Calu3 (cell line): ENCODE measurements around the gene COQ3. TPM values are rescaled to one million over a fixed set of nuclear protein-coding genes. Genes with fewer than 3 reads are reported as not detected.
A peak's percentile ranks its signal among the peaks of the same experiment; 100 is the strongest.

Experiments
- BruUV-seq: library from RNA; stranded (reverse); fragments of 400-500 nt; replicated peaks from 2 replicates; lab custom pipeline; 2021; lab: Mats Ljungman, UMichigan
- CTCF ChIA-PET: fragments of 300-600 bp; sonication (Branson Sonifier 250); formaldehyde crosslinking; loops from one replicate; lab custom pipeline; 2022; ENCODE audit warnings: antibody characterized with exemption; lab: Charles Lee
- DNase-seq: peaks from one replicate; pipeline ENCODE4 v3.0.0; 2022
- H3K27ac Mint-ChIP-seq: one replicate; pipeline ENCODE4 v1.8.0; 2022; ENCODE audit warnings: mixed read lengths; ENCODE audit not compliant: unreplicated experiment
- H3K27me3 Mint-ChIP-seq: one replicate; pipeline ENCODE4 v1.8.0; 2022; ENCODE audit warnings: mixed read lengths; ENCODE audit not compliant: unreplicated experiment
- H3K36me3 Mint-ChIP-seq: one replicate; pipeline ENCODE4 v1.8.0; 2022; ENCODE audit warnings: mild to moderate bottlenecking, moderate library complexity, mixed read lengths; ENCODE audit not compliant: insufficient read depth, unreplicated experiment
- H3K4me1 Mint-ChIP-seq: one replicate; pipeline ENCODE4 v1.8.0; 2022; ENCODE audit warnings: mild to moderate bottlenecking, low read depth, mixed read lengths; ENCODE audit not compliant: unreplicated experiment
- H3K4me3 Mint-ChIP-seq: one replicate; pipeline ENCODE4 v1.8.0; 2022; ENCODE audit warnings: mild to moderate bottlenecking, low read depth, moderate library complexity, mixed read lengths; ENCODE audit not compliant: unreplicated experiment
- H3K9me3 Mint-ChIP-seq: one replicate; pipeline ENCODE4 v1.8.0; 2022; ENCODE audit warnings: low read depth, mixed read lengths; ENCODE audit not compliant: unreplicated experiment
- CTCF ChIP-seq: fragments of 200-600 bp; IDR thresholded peaks from one replicate; pipeline ENCODE4 v1.8.0; 2022; ENCODE audit warnings: antibody characterized with exemption; ENCODE audit not compliant: unreplicated experiment
- intact Hi-C: fragments of 100-400 bp; cut with micrococcal nuclease; formaldehyde crosslinking; loops from one replicate; pipeline ENCODE4 v1.10.0; 2022; ENCODE audit not compliant: unreplicated experiment
- total RNA-seq: library from RNA; stranded (reverse); gene quantifications from 2 replicates; pipeline ENCODE4 v1.2.3, GENCODE V29; 2022

COQ3 gene
- total RNA-seq, 1 experiment from 2014 or later, result 7.6 TPM

- Mint-ChIP-seq H3K27ac (peak overlapping the region; percentile 100), H3K4me3 (peak overlapping the region; percentile 98), H3K36me3 (peaks cover 46% of the 10 kb centered on the region), H3K4me1 (peaks cover 43% of the 10 kb centered on the region), H3K9me3 (no peaks in the 10 kb centered on the region), H3K27me3 (no peaks in the 10 kb centered on the region)
- TF ChIP-seq CTCF, result no peak
- CTCF ChIA-PET, result no interaction called here
- intact Hi-C loops, result no loop called here
- DNase-seq, result no peak
- no TSS peak for BruUV-seq
Observed at GRCh38 chr6:99424022-99424421, 30.0 kb upstream of the COQ3 start.

GRCh38 chr6:99422912-99423311, 28.9 kb upstream of the COQ3 start:
- BruUV-seq, result no TSS peak
- no peak overlapping the region for H3K4me3 Mint-ChIP-seq

GRCh38 chr6:99416892-99417767, 23.1 kb upstream of the COQ3 start:
- Mint-ChIP-seq H3K36me3 (peaks cover 17% of the 10 kb centered on the region), H3K4me3 (no peak overlapping the region), H3K27me3 (no peaks in the 10 kb centered on the region), H3K9me3 (no peaks in the 10 kb centered on the region), H3K4me1 (peaks cover 15% of the 10 kb centered on the region), H3K27ac (no peak overlapping the region)
- TF ChIP-seq CTCF, result no peak
- DNase-seq, result no peak
- intact Hi-C loops, result no loop called here
- no TSS peak for BruUV-seq
- CTCF ChIA-PET, result interaction anchor here (1.4 kb wide), 1 partner anchor 9 kb away, joined by 7 read pairs; no protein-coding TSS in a partner anchor

More at GRCh38 chr6:99422912-99423311, 28.9 kb upstream of the COQ3 start:
- H3K27ac Mint-ChIP-seq, result no peak overlapping the region
- peaks cover 46% of the 10 kb centered on the region for H3K36me3 Mint-ChIP-seq
- peaks cover 40% of the 10 kb centered on the region for H3K4me1 Mint-ChIP-seq
- H3K27me3 Mint-ChIP-seq, result no peaks in the 10 kb centered on the region
- no peaks in the 10 kb centered on the region for H3K9me3 Mint-ChIP-seq
- intact Hi-C loops, result no loop called here
- CTCF ChIA-PET, result no interaction called here
- no peak for TF ChIP-seq CTCF
- DNase-seq, result no peak

- no peak for TF ChIP-seq CTCF
- no peak for DNase-seq
- no peaks in the 10 kb centered on the region for H3K27me3 Mint-ChIP-seq
- H3K36me3 Mint-ChIP-seq, result peaks cover 13% of the 10 kb centered on the region
- peaks cover 7% of the 10 kb centered on the region for H3K4me1 Mint-ChIP-seq
- intact Hi-C loops, result no loop called here
- no peaks in the 10 kb centered on the region for H3K9me3 Mint-ChIP-seq
- BruUV-seq, result no TSS peak
- H3K4me3 Mint-ChIP-seq, result no peak overlapping the region
- no peak overlapping the region for H3K27ac Mint-ChIP-seq
- CTCF ChIA-PET, result interaction anchor here (1.4 kb wide), 1 partner anchor 10 kb away, joined by 7 read pairs; no protein-coding TSS in a partner anchor
Observed at GRCh38 chr6:99416226-99416625, 22.2 kb upstream of the COQ3 start.
